Panc1 (cell line): ENCODE data around the gene BTRC. TPM values are rescaled to one million over a fixed set of nuclear protein-coding genes. Genes with fewer than 3 reads are reported as not detected.

ENCODE experiments used
- ATAC-seq: fragments of 200-7000 bp; cut with Tn5 transposase; 2 replicates; pipeline ENCODE4 v1.9.1; 2020; ENCODE audit warnings: mild to moderate bottlenecking, moderate library complexity
- BruUV-seq: library from RNA; stranded (reverse); fragments of 400-500 nt; replicated peaks from 2 replicates; lab custom pipeline; 2021; lab: Mats Ljungman, UMichigan
- CTCF ChIA-PET: fragments of 300-600 bp; sonication (Branson Sonifier 250); formaldehyde crosslinking; loops from one replicate; lab custom pipeline; 2022; ENCODE audit warnings: antibody characterized with exemption; lab: Charles Lee
- POLR2A ChIA-PET: fragments of 300-600 bp; sonication (Branson Sonifier 250); formaldehyde crosslinking; loops from one replicate; lab custom pipeline; 2022; ENCODE audit warnings: antibody characterized with exemption; lab: Charles Lee
- DNase-seq: peaks from one replicate; pipeline ENCODE4 v3.0.0-alpha.2; 2010; ENCODE audit warnings: low read depth, low spot score
- H3K27ac ChIP-seq: 2 replicates; pipeline ENCODE4 v1.5.1; 2011; ENCODE audit warnings: mild to moderate bottlenecking, low read length, inconsistent platforms
- H3K27me3 ChIP-seq: fragments of 200-500 bp; sonication (Bioruptor generic); 2 replicates; pipeline ENCODE4 v1.6.0; 2014; ENCODE audit warnings: low read length, inconsistent platforms; ENCODE audit not compliant: control insufficient read depth, insufficient read depth
- H3K36me3 ChIP-seq: fragments of 200-500 bp; sonication (Bioruptor generic); 2 replicates; pipeline ENCODE4 v1.5.1; 2014; ENCODE audit warnings: inconsistent platforms, mild to moderate bottlenecking, low read length, moderate library complexity; ENCODE audit not compliant: control insufficient read depth, insufficient read depth
- H3K4me1 ChIP-seq: 2 replicates; pipeline ENCODE4 v1.5.1; 2011; ENCODE audit warnings: inconsistent platforms, mild to moderate bottlenecking, low read length, moderate library complexity; ENCODE audit not compliant: control insufficient read depth, insufficient read depth
- H3K4me3 ChIP-seq, 2 experiments: 2 replicates each; pipeline ENCODE4 v1.5.1; 2011 to 2012; ENCODE audit warnings: low read depth in 2 of 2, low read length in 2 of 2, mild to moderate bottlenecking in 2 of 2, inconsistent platforms in 1 of 2, moderate library complexity in 1 of 2
- H3K9me3 ChIP-seq: fragments of 200-500 bp; sonication (Bioruptor generic); 2 replicates; pipeline ENCODE4 v1.5.1; 2014; ENCODE audit warnings: low read depth, mild to moderate bottlenecking, inconsistent platforms, low read length, moderate library complexity; ENCODE audit not compliant: control insufficient read depth, insufficient read depth
- POLR2AphosphoS5 ChIP-seq: IDR thresholded peaks from 2 replicates; pipeline ENCODE4 v1.6.1; 2012; ENCODE audit warnings: mild to moderate bottlenecking, low read depth, low read length, moderate library complexity
- SIN3A ChIP-seq: IDR thresholded peaks from 2 replicates; pipeline ENCODE4 v1.6.1; 2012; ENCODE audit warnings: low read depth, mild to moderate bottlenecking, low read length, moderate library complexity, borderline replicate concordance; ENCODE audit not compliant: insufficient read depth
- TCF7L2 ChIP-seq: IDR thresholded peaks from 2 replicates; pipeline ENCODE4 v1.6.1; 2011; ENCODE audit warnings: mild to moderate bottlenecking, low read depth, low read length, inconsistent platforms
- in situ Hi-C: cut with HindIII; loops from 2 replicates; pipeline ENCODE4 v1.10.0; 2016; ENCODE audit warnings: low sequenced_read_pairs, low pct_unique_long_range_greater_than_20kb
- intact Hi-C: fragments of 100-400 bp; cut with micrococcal nuclease; formaldehyde crosslinking; loops from one replicate; pipeline ENCODE4 v1.10.0; 2022; ENCODE audit not compliant: unreplicated experiment
- total RNA-seq: library from RNA; stranded (reverse); gene quantifications from one replicate; pipeline ENCODE4 v1.2.1, GENCODE V29; 2021; ENCODE audit not compliant: unreplicated experiment
- TF ChIP-seq, protein P1 (sequence below): fragments of 450-650 bp; IDR thresholded peaks from 2 replicates; pipeline ENCODE4 v1.5.1; 2017; ENCODE audit warnings: mild to moderate bottlenecking
- TF ChIP-seq, protein P2 (sequence below), 2 experiments: IDR thresholded peaks; 2 replicates each; pipeline ENCODE4 v1.6.1; 2011 to 2012; ENCODE audit warnings: low read depth in 2 of 2, control low read depth in 1 of 2, low read length in 1 of 2, mild to moderate bottlenecking in 1 of 2, moderate library complexity in 1 of 2; ENCODE audit not compliant: insufficient read depth in 1 of 2

Gene BTRC
- total RNA-seq, 1 experiment from 2014 or later = 22.1 TPM

DNA sequence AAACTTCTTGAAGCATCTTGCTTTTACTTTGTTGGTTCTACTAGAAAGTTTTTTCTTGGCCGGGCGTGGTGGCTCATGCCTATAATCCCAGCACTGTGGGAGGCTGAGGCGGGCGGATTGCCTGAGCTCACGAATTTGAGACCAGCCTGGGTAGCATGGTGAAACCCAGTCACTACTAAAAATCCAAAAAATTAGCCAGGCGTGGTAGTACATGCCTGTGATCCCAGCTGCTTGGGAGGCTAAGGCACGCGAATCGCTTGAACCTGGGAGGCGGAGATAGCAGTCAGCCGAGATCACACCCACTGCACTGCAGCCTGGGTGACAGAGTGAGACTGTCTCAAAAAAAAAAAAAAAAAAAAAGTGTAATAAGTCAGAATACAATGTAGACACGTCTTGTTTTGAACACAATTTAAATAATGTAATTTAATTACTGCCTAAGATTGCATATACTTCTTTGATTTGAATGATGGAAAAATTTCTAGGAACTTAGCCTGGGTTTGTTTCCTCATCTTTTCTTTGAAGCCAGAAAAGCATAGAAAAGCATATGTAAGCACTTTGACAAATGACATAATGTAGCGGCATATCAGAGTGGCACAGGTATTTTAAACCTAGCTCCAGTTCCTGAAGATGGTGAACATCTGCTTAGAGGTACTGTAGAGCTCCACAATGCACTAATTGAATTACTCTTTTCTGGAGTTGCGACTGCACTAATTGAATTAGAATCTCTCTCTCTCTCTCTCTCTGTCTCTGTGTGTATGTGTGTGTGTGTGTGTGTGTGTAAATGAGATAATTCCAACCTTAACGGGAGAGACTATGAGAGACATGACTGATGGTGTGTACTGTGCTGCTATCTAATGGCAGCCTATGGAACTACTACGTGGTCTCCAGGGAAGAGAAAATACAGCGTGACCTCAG is 87.8 kb downstream of the BTRC start:
- ATAC-seq = peak; percentile 97
- no peaks in the 10 kb centered on the region for H3K36me3 ChIP-seq
- H3K9me3 ChIP-seq = no peaks in the 10 kb centered on the region
- peaks cover 6% of the 10 kb centered on the region; the same call in 1 of the 2 replicates for H3K4me1 ChIP-seq
- no peak overlapping the region for H3K27ac ChIP-seq
- H3K4me3 ChIP-seq = no peak overlapping the region
- in situ Hi-C loops = no loop called here
- TF ChIP-seq, protein P1, sequence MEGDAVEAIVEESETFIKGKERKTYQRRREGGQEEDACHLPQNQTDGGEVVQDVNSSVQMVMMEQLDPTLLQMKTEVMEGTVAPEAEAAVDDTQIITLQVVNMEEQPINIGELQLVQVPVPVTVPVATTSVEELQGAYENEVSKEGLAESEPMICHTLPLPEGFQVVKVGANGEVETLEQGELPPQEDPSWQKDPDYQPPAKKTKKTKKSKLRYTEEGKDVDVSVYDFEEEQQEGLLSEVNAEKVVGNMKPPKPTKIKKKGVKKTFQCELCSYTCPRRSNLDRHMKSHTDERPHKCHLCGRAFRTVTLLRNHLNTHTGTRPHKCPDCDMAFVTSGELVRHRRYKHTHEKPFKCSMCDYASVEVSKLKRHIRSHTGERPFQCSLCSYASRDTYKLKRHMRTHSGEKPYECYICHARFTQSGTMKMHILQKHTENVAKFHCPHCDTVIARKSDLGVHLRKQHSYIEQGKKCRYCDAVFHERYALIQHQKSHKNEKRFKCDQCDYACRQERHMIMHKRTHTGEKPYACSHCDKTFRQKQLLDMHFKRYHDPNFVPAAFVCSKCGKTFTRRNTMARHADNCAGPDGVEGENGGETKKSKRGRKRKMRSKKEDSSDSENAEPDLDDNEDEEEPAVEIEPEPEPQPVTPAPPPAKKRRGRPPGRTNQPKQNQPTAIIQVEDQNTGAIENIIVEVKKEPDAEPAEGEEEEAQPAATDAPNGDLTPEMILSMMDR = peak; percentile 88
- TF ChIP-seq POLR2AphosphoS5 = no peak
- POLR2A ChIA-PET = interaction anchor here (0.7 kb wide), 1 partner anchor 350 kb away, joined by 3 read pairs; no protein-coding TSS in a partner anchor
- H3K27me3 ChIP-seq = no peaks in the 10 kb centered on the region
- intact Hi-C loops = loop anchor here (5.0 kb wide), 1 partner anchor 229 kb away; no protein-coding TSS in a partner anchor
- BruUV-seq = no TSS peak
- DNase-seq = peak; percentile 54
- CTCF ChIA-PET = interaction anchor here (0.6 to 2.0 kb wide), 22 partner anchors 8 to 1178 kb away, joined by 3 to 16 read pairs (median 4); no protein-coding TSS in a partner anchor

DNA sequence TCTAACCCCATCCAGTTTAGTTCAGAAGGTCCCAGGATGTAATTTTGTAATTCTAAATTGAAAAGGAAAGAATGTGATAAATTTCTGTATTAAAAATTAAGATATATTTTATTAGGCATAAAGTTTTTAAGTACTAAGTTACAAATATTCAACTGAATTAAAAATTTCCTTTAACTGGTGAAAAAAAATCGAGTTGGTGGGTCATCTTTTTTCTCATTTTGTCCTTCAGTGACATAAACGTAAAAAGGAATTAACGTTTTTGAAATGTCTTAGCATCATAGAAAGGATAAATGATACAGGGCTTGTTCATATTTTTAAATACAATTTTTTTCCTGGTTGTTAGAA is 88.5 kb downstream of the BTRC start:
- Histone ChIP-seq H3K9me3 (no peaks in the 10 kb centered on the region), H3K4me3 (no peak overlapping the region), H3K36me3 (no peaks in the 10 kb centered on the region), H3K27ac (no peak overlapping the region), H3K4me1 (peaks cover 6% of the 10 kb centered on the region; the same call in 1 of the 2 replicates), H3K27me3 (no peaks in the 10 kb centered on the region)
- in situ Hi-C loops = no loop called here
- ATAC-seq (no peak), DNase-seq (no peak)
- POLR2A ChIA-PET = no interaction called here
- intact Hi-C loops = loop anchor here (5.0 kb wide), 1 partner anchor 230 kb away; no protein-coding TSS in a partner anchor
- no peak for TF ChIP-seq TCF7L2
- TF ChIP-seq, protein P1 = peak; percentile 37
- no peak for TF ChIP-seq POLR2AphosphoS5
- TF ChIP-seq, protein P2, sequence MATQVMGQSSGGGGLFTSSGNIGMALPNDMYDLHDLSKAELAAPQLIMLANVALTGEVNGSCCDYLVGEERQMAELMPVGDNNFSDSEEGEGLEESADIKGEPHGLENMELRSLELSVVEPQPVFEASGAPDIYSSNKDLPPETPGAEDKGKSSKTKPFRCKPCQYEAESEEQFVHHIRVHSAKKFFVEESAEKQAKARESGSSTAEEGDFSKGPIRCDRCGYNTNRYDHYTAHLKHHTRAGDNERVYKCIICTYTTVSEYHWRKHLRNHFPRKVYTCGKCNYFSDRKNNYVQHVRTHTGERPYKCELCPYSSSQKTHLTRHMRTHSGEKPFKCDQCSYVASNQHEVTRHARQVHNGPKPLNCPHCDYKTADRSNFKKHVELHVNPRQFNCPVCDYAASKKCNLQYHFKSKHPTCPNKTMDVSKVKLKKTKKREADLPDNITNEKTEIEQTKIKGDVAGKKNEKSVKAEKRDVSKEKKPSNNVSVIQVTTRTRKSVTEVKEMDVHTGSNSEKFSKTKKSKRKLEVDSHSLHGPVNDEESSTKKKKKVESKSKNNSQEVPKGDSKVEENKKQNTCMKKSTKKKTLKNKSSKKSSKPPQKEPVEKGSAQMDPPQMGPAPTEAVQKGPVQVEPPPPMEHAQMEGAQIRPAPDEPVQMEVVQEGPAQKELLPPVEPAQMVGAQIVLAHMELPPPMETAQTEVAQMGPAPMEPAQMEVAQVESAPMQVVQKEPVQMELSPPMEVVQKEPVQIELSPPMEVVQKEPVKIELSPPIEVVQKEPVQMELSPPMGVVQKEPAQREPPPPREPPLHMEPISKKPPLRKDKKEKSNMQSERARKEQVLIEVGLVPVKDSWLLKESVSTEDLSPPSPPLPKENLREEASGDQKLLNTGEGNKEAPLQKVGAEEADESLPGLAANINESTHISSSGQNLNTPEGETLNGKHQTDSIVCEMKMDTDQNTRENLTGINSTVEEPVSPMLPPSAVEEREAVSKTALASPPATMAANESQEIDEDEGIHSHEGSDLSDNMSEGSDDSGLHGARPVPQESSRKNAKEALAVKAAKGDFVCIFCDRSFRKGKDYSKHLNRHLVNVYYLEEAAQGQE (IDR thresholded peaks at IDR 0.05; ENCODE audit: insufficient read depth in 1 of 2, low read depth in 2 of 2, low read length in 1 of 2) = no peak
- TF ChIP-seq SIN3A = no peak
- no TSS peak for BruUV-seq
- CTCF ChIA-PET = interaction anchor here (0.7 to 2.0 kb wide), 7 partner anchors 141 to 1179 kb away, joined by 3 to 16 read pairs (median 4); no protein-coding TSS in a partner anchor
